Keratinocyte (primary cell): ENCODE results near the gene HSPG2. TPM values are rescaled to one million over a fixed set of nuclear protein-coding genes. Genes with fewer than 3 reads are reported as not detected.

ENCODE experiments used
- DNase-seq: peaks from one replicate; pipeline ENCODE4 v3.0.0-alpha.2; 2011; ENCODE audit warnings: low read depth, missing footprints, low spot score
- FAIRE-seq: peaks from 2 replicates; lab custom pipeline; 2011; peaks lifted over from hg19 to GRCh38; lab: Jason Lieb, UNC
- H2AFZ ChIP-seq: 2 replicates; pipeline ENCODE4 v1.6.0; 2012; ENCODE audit warnings: low read length, control low read depth, inconsistent platforms; ENCODE audit not compliant: control insufficient read depth
- H3K27ac ChIP-seq: 2 replicates; pipeline ENCODE4 v1.5.1; 2011; ENCODE audit warnings: low read length; ENCODE audit not compliant: control insufficient read depth, insufficient read depth
- H3K27me3 ChIP-seq: 3 replicates; pipeline ENCODE4 v1.6.0; 2011; ENCODE audit warnings: low read length; ENCODE audit not compliant: control insufficient read depth, insufficient read depth; ENCODE audit errors: extremely low read depth
- H3K36me3 ChIP-seq, 2 experiments: 2 replicates in 1 of 2; 3 replicates in 1 of 2; pipeline ENCODE4 v1.5.1; 2011; ENCODE audit warnings: low read length in 2 of 2, mild to moderate bottlenecking in 1 of 2; ENCODE audit not compliant: control insufficient read depth in 2 of 2, insufficient read depth in 2 of 2; ENCODE audit errors: extremely low read depth in 1 of 2
- H3K4me1 ChIP-seq: 3 replicates; pipeline ENCODE4 v1.5.1; 2011; ENCODE audit warnings: low read length; ENCODE audit not compliant: control insufficient read depth, insufficient read depth; ENCODE audit errors: extremely low read depth
- H3K4me2 ChIP-seq: 3 replicates; pipeline ENCODE4 v1.6.0; 2011; ENCODE audit warnings: low read depth, low read length; ENCODE audit not compliant: control insufficient read depth, insufficient read depth; ENCODE audit errors: extremely low read depth
- H3K4me3 ChIP-seq, 3 experiments: fragments of 200-600 bp in 1 of 3; sonication (generic) in 1 of 3; 2 replicates in 2 of 3; 3 replicates in 1 of 3; pipeline ENCODE4 v1.5.1; 2011 to 2016; ENCODE audit warnings: low read length in 3 of 3, mild to moderate bottlenecking in 3 of 3, control low read depth in 2 of 3, inconsistent platforms in 1 of 3, low read depth in 1 of 3, mixed read lengths in 1 of 3, mixed run types in 1 of 3, moderate library complexity in 1 of 3; ENCODE audit not compliant: control insufficient read depth in 2 of 3, insufficient read depth in 2 of 3; ENCODE audit errors: extremely low read depth in 1 of 3
- H3K79me2 ChIP-seq: 2 replicates; pipeline ENCODE4 v1.6.0; 2012; ENCODE audit warnings: low read length; ENCODE audit not compliant: control insufficient read depth, insufficient read depth
- H3K9ac ChIP-seq: 3 replicates; pipeline ENCODE4 v1.6.0; 2011; ENCODE audit warnings: low read length; ENCODE audit not compliant: control insufficient read depth, insufficient read depth; ENCODE audit errors: extremely low read depth
- H3K9me1 ChIP-seq: 3 replicates; pipeline ENCODE4 v1.6.0; 2011; ENCODE audit warnings: low read length; ENCODE audit not compliant: control insufficient read depth, insufficient read depth; ENCODE audit errors: extremely low read depth
- H3K9me3 ChIP-seq: 2 replicates; pipeline ENCODE4 v1.5.1; 2012; ENCODE audit warnings: low read depth, low read length; ENCODE audit not compliant: control insufficient read depth
- H4K20me1 ChIP-seq: 3 replicates; pipeline ENCODE4 v1.6.0; 2011; ENCODE audit warnings: low read length; ENCODE audit not compliant: control insufficient read depth, insufficient read depth; ENCODE audit errors: extremely low read depth
- EZH2 ChIP-seq: IDR thresholded peaks from one replicate; pipeline ENCODE4 v1.6.1; 2012; ENCODE audit warnings: inconsistent platforms, mild to moderate bottlenecking, low read length, moderate library complexity
- dilution Hi-C: fragments of 300-500 bp; cut with MboI; formaldehyde crosslinking; loops from one replicate; pipeline ENCODE4 v1.7.0; 2020; ENCODE audit warnings: low sequenced_read_pairs; ENCODE audit not compliant: extremely low pct_ligation_motif_present
- polyA plus RNA-seq, 5 experiments: library from polyadenylated mRNA; depleted of rRNA in 3 of 5; stranded (reverse) in 3 of 5; stranded (forward) in 1 of 5; unstranded in 1 of 5; fragments of >200 nt; gene quantifications; 1 replicate in 1 of 5; 2 replicates in 3 of 5; 3 replicates in 1 of 5; pipeline versions ENCODE4 v1.2.1 to v1.2.3, GENCODE V29; 2011 to 2012; ENCODE audit warnings: missing spikeins in 2 of 5, low read depth in 1 of 5, low replicate concordance in 1 of 5
- TF ChIP-seq, protein P1 (sequence below), 3 experiments: IDR thresholded peaks in 1 of 3; conservative IDR thresholded peaks in 1 of 3; optimal IDR thresholded peaks in 1 of 3; 2 replicates in 2 of 3; 3 replicates in 1 of 3; pipeline versions ENCODE3 to v1.5.1; 2011; ENCODE audit warnings: low read length in 3 of 3, mild to moderate bottlenecking in 3 of 3, moderate library complexity in 2 of 3, control low read depth in 1 of 3, inconsistent platforms in 1 of 3; ENCODE audit not compliant: insufficient read depth in 2 of 3; ENCODE audit errors: extremely low read depth in 1 of 3

HSPG2 gene
- polyA plus RNA-seq, 1 donor (not counting 4 experiments of a cell fraction or from before 2014, with no cell fraction given) = 9.0 TPM

DNA sequence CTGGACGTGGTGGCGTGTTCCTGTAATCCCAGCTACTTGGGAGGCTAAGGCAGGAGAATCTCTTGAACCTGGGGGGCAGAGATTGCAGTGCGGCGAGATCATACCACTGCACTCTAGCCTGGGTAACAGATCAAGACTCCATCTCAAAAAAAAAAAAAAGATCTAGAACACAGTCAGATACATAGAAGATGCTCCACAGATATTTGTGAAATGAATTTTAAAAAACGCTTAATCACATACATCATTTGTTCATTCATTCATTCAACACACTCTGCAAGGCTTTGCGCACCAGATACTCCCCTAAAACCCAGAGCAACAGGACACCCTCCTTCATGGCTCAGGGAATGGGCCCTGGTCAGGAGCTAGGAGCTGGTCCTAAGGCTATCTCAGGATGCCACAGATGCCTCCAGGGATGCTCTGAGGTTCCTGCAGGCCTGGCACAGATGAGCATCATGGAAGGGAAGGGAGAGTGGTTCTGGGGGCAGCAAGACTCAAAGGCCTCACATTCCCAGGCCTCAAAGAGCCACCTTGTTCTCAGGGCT, 6.4 kb downstream of the HSPG2 start:
- Histone ChIP-seq H3K4me2 (no peak overlapping the region), H3K79me2 (peaks cover 73% of the 10 kb centered on the region), H3K9me3 (no peaks in the 10 kb centered on the region), H3K4me3 (no peak overlapping the region), H3K9me1 (no peaks in the 10 kb centered on the region), H4K20me1 (peaks cover 7% of the 10 kb centered on the region), H2AFZ (no peak overlapping the region), H3K9ac (no peak overlapping the region), H3K27ac (no peak overlapping the region), H3K27me3 (no peaks in the 10 kb centered on the region), H3K4me1 (peaks cover 40% of the 10 kb centered on the region), H3K36me3 (peaks cover 2 to 15% of the 10 kb centered on the region in 2 experiments)
- FAIRE-seq (no peak), DNase-seq (no peak)
- dilution Hi-C loops = no loop called here
- TF ChIP-seq, protein P1, sequence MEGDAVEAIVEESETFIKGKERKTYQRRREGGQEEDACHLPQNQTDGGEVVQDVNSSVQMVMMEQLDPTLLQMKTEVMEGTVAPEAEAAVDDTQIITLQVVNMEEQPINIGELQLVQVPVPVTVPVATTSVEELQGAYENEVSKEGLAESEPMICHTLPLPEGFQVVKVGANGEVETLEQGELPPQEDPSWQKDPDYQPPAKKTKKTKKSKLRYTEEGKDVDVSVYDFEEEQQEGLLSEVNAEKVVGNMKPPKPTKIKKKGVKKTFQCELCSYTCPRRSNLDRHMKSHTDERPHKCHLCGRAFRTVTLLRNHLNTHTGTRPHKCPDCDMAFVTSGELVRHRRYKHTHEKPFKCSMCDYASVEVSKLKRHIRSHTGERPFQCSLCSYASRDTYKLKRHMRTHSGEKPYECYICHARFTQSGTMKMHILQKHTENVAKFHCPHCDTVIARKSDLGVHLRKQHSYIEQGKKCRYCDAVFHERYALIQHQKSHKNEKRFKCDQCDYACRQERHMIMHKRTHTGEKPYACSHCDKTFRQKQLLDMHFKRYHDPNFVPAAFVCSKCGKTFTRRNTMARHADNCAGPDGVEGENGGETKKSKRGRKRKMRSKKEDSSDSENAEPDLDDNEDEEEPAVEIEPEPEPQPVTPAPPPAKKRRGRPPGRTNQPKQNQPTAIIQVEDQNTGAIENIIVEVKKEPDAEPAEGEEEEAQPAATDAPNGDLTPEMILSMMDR (optimal IDR thresholded peaks at IDR 0.05 in 1 of 3, IDR thresholded peaks at IDR 0.05 in 1 of 3, conservative IDR thresholded peaks at IDR 0.05 in 1 of 3; ENCODE audit: extremely low read depth in 1 of 3, insufficient read depth in 2 of 3, low read length in 3 of 3) = no peak
- TF ChIP-seq EZH2 = no peak

- Histone ChIP-seq H3K4me1 (peaks cover 34% of the 10 kb centered on the region), H3K27me3 (no peaks in the 10 kb centered on the region), H3K79me2 (peaks cover 68% of the 10 kb centered on the region), H4K20me1 (peaks cover 7% of the 10 kb centered on the region), H3K9me1 (no peaks in the 10 kb centered on the region), H3K9me3 (no peaks in the 10 kb centered on the region), H3K36me3 (peaks cover 2 to 17% of the 10 kb centered on the region in 2 experiments), H3K9ac (no peak overlapping the region), H2AFZ (no peak overlapping the region), H3K4me2 (no peak overlapping the region), H3K27ac (no peak overlapping the region), H3K4me3 (no peak overlapping the region)
- TF ChIP-seq, protein P1 (optimal IDR thresholded peaks at IDR 0.05 in 1 of 3, IDR thresholded peaks at IDR 0.05 in 1 of 3, conservative IDR thresholded peaks at IDR 0.05 in 1 of 3; ENCODE audit: extremely low read depth in 1 of 3, insufficient read depth in 2 of 3, low read length in 3 of 3) = no peak
- no peak for TF ChIP-seq EZH2
- DNase-seq (no peak), FAIRE-seq (no peak)
- dilution Hi-C loops = no loop called here
These were observed 7.0 kb downstream of the HSPG2 start for GRCh38 chr1:21930080-21930571.
